Measurements from ENCODE around the gene PALM3. TPM values are rescaled to one million over a fixed set of nuclear protein-coding genes. Genes with fewer than 3 reads are reported as not detected.
A peak's percentile ranks its signal among the peaks of the same experiment; 100 is the strongest.

Gene PALM3
- total RNA-seq, 8 experiments from 2014 or later, result 0.22 to 5.3 (median 1.9) TPM

DNA sequence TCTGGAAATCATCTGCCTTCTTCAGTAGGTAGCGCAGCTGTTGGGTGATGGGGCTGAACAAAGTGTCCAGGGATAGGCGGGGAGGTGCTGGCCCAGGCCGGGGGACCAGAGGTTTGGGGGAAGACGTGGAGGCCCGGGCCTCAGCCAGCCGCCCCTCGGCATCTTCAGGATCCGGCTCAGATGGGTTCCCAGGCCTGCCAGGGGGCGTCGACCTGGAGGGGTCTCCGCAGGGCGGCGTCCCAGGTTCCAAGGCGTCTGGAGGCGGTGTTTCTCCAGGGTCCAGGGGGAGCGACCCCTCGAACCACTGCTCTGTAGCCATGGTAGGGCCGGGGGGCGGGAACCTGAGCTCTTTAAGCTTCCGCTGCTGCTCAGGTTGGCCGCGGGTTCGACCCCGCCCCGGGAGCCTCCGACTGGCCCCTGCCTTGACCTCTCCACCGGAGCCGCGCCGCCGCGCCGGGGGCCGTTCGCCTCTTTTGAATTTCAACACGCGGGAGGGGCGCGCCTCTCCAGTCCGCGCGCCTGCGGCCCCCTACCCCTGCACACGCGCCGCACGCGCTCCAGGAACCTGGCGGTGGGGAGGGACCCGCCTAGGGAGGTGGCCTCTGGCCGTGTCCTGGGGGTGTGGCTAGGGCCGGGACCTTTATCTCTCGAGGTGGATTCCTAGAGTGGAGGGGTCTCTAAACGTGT, 23.6 kb upstream of the PALM3 start, which contains the start of gene C19orf67:
Gene C19orf67, minus strand, starts transcription at position 475 of the 687 bp plus-strand sequence. Its CDS starts 156 bp downstream, at position 319.
- Histone ChIP-seq H3K27ac (no peak within 1 kb of the TSS), H3K4me3 (no peak within 1 kb of the TSS), H3K4me1 (replicated peaks in 1 of 2) (peaks cover 9 to 10% of the 10 kb centered on the region in 2 donors)
- in situ Hi-C loops (cut with MboI; ENCODE audit: low pct_unique_long_range_greater_than_20kb in 2 of 9, low sequenced_read_pairs in 9 of 9, unreplicated experiment in 9 of 9), result loop anchor here in 1 of 9 experiments (10.0 kb wide), 1 partner anchor 211 kb away; the partner anchor contains the start of gene NANOS3
- ATAC-seq (replicated peaks in 6 of 8), result no peak
- 51 to 73% (median 69%) methylated on average over 3 to 22 of the region's 54 CpGs; no CpG with 5 or more reads in 7 of the 10 experiments for WGBS, 10 experiments

- in situ Hi-C loops (cut with MboI; ENCODE audit: low pct_unique_long_range_greater_than_20kb in 2 of 9, low sequenced_read_pairs in 9 of 9, unreplicated experiment in 9 of 9), result loop anchor here in 1 of 9 experiments (10.0 kb wide), 1 partner anchor 208 kb away; the partner anchor contains the start of gene NANOS3
- no peak overlapping the region for H3K27ac ChIP-seq
- 0 to 40% (median 0%) methylated on average over 1 of the region's 1 CpG; no CpG with 5 or more reads in 5 of the 10 experiments for WGBS, 10 experiments
- peaks cover 7 to 8% of the 10 kb centered on the region in 2 donors for H3K4me1 ChIP-seq (replicated peaks in 1 of 2)
- no peak for ATAC-seq (replicated peaks in 6 of 8)
- peak overlapping the region in 3 of 5 donors; percentile 64 to 76 (median 69) for H3K4me3 ChIP-seq
Measured at GRCh38 chr19:14082675-14082960, 20.7 kb upstream of the PALM3 start.

- peaks cover 7 to 8% of the 10 kb centered on the region in 2 donors for H3K4me1 ChIP-seq (replicated peaks in 1 of 2)
- peak in 2 of 8 experiments; percentile 44 to 54 for ATAC-seq (replicated peaks in 6 of 8)
- WGBS, 10 experiments, result 0 to 100% (median 56%) methylated on average over 1 to 12 of the region's 24 CpGs; no CpG with 5 or more reads in 1 of the 10 experiments
- peak overlapping the region; percentile 49 to 76 (median 64) for H3K4me3 ChIP-seq
- H3K27ac ChIP-seq, result peak overlapping the region; percentile 42 to 93
- in situ Hi-C loops (cut with MboI; ENCODE audit: low pct_unique_long_range_greater_than_20kb in 2 of 9, low sequenced_read_pairs in 9 of 9, unreplicated experiment in 9 of 9), result loop anchor here in 1 of 9 experiments (10.0 kb wide), 1 partner anchor 207 kb away; the partner anchor contains the start of gene NANOS3
Measured at GRCh38 chr19:14081797-14082674, 20.2 kb upstream of the PALM3 start.

DNA sequence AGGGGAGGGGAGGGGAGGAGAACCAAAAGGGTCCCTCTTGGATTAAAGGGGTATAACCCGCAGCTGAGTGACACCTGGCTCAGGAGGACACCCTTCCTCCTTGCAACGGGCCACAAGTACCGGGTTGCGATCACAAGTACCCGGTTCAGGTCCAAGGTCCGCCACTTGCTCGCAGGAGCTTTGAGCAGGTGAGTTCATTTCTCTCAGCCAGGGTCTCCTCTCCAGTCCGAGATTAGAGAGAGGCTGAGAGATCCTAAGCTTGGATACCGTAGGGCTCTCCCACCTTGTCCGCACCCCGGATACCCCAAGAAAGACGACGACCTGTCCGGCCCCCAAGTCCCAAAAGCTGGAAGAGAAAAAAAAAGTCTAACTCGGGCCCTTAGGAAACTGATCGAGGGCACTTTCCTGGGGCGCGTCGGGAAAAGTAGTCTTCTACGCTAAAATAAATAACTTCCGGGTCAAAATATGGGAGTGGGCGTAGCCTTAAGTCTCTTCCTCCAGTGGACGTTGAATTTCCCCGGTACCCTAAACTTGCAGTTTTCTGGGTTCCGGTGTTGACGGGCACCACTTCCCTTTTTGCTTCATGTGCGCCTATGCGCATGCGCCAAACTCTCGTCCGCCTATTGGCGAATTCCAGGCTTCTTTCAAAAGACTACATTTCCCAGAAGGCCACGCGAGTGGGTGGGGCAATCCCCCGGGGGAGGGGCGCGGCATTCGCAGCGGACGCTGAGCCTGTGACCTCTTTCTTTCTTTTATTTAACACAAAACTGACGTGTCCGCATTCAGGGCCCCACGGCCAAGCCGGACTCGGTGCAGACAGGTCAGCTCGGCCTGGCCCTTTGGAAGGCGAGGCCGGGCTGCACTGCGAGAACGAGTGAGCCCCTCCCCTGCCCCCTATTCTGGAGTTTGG, 19.3 kb upstream of the PALM3 start:
- 0 to 1% (median 0%) methylated on average over 3 to 29 of the region's 50 CpGs; no CpG with 5 or more reads in 1 of the 10 experiments for WGBS, 10 experiments
- H3K4me3 ChIP-seq, result peak overlapping the region; percentile 49 to 76 (median 64)
- ATAC-seq (replicated peaks in 6 of 8), result peak; percentile 91 to 97 (median 92)
- in situ Hi-C loops (cut with MboI; ENCODE audit: low pct_unique_long_range_greater_than_20kb in 2 of 9, low sequenced_read_pairs in 9 of 9, unreplicated experiment in 9 of 9), result loop anchor here in 1 of 9 experiments (10.0 kb wide), 1 partner anchor 206 kb away; the partner anchor contains the start of gene NANOS3
- H3K4me1 ChIP-seq (replicated peaks in 1 of 2), result peaks cover 7 to 8% of the 10 kb centered on the region in 2 donors
- H3K27ac ChIP-seq, result peak overlapping the region; percentile 42 to 93

- WGBS, 10 experiments, result 7 to 100% (median 54%) methylated on average over 1 to 2 of the region's 2 CpGs; no CpG with 5 or more reads in 2 of the 10 experiments
- in situ Hi-C loops (cut with MboI; ENCODE audit: low pct_unique_long_range_greater_than_20kb in 2 of 9, low sequenced_read_pairs in 9 of 9, unreplicated experiment in 9 of 9), result loop anchor here in 2 of 9 experiments (10.0 kb wide), 1 partner anchor 204 kb away; the partner anchor contains the start of gene NANOS3 (in 2 of the 2)
- Histone ChIP-seq H3K4me1 (replicated peaks in 1 of 2) (peaks cover 12 to 14% of the 10 kb centered on the region in 2 donors), H3K4me3 (no peak overlapping the region), H3K27ac (no peak overlapping the region)
- no peak for ATAC-seq (replicated peaks in 6 of 8)
Measured at GRCh38 chr19:14078411-14078810, 16.5 kb upstream of the PALM3 start.

DNA sequence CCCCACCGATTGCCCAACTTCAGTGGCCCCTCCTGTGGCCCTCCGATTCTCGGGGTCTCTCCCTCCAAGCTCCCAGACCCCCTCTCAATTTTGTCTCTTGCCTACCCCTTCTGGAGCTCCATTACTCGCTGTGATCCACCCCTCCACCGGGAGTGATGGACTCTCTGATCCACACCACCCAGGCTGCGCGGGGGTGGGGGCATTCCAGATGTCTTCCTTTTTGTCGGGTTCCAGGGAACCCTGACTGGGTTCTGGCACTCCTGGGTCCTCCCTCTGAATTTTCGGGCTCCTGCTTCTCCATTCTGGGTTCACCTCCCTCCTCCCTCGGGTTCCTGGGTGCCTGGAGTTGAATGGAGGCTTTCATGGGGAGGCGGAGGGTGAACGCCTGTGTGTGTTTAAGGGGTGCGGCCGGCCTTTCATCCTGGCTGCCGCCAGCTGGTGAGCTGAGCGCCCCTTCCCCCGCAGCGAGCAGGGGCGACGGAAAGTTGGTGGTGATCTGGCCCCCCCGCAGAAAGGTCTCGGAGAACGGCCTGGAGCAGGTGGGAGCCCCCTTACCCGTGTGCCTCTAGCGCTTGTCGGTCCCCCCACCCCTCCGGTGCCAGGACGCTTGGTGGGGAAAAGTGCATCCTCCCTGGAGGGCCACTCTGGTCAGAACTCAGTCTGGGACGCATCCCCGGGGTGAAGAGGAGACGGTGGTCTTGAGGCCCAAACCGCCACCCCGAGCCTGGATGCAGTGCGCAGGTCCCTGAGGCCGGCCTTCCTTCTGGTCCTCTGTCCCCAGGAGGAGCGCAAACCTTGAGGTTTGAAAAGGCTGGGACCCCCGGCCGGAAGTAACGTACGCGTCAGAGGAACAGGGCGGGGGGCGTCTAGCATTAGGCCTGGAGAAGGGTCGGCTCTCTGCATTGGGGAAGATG, 12.3 kb upstream of the PALM3 start:
- Histone ChIP-seq H3K4me1 (replicated peaks in 1 of 2) (peaks cover 7 to 16% of the 10 kb centered on the region in 2 donors), H3K27ac (no peak overlapping the region), H3K4me3 (peak overlapping the region; percentile 43 to 83 (median 76))
- in situ Hi-C loops (cut with MboI; ENCODE audit: low pct_unique_long_range_greater_than_20kb in 2 of 9, low sequenced_read_pairs in 9 of 9, unreplicated experiment in 9 of 9), result loop anchor here in 8 of 9 experiments (10.0 to 25.0 kb wide), 3 partner anchors 187 to 487 kb away; partner anchors contain the start of gene NANOS3 (in 8 of the 8)
- peak; percentile 3 to 25 (median 9) for ATAC-seq (replicated peaks in 6 of 8)
- WGBS, 10 experiments, result 0 to 20% (median 2%) methylated on average over 1 to 15 of the region's 44 CpGs; no CpG with 5 or more reads in 4 of the 10 experiments

DNA sequence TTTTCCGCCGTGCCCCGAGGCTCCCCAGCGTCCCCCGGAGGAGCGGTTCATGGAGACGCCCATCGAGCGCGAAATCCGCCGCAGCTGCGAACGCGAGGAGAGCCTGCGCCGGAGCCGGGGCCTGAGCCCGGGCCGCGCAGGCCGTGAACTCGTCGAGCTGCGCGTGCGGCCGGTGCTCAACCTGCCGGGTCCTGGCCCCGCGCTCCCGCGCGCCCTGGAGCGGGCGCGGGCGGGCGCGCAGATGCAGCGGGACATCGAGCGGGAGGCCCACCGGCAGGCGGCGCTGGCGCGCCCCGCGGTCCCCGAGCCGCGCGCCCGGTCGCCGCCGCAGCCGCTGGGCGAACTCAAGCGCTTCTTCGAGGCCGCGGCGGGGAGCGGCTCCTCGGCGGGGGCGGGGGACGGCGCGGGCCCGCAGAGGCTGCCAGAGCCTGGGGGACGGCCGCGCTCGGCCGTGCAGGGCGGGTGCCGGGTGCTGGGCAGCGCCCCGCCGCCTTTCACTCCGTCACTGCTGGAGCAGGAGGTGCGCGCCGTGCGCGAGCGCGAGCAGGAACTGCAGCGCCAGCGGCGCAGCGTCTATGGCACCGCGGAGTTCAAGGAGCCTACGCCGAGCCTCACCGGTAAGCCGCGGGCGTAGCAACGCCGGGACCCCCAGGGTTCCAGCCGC, 11.5 kb upstream of the PALM3 start:
- Histone ChIP-seq H3K27ac (peak overlapping the region in 1 of 2 donors; percentile 3), H3K4me3 (peak overlapping the region; percentile 43 to 83 (median 76)), H3K4me1 (replicated peaks in 1 of 2) (peaks cover 7 to 16% of the 10 kb centered on the region in 2 donors)
- 0 to 1% (median 0%) methylated on average over 1 to 14 of the region's 106 CpGs; no CpG with 5 or more reads in 7 of the 10 experiments for WGBS, 10 experiments
- peak; percentile 68 to 77 (median 72) for ATAC-seq (replicated peaks in 6 of 8)
- in situ Hi-C loops (cut with MboI; ENCODE audit: low pct_unique_long_range_greater_than_20kb in 2 of 9, low sequenced_read_pairs in 9 of 9, unreplicated experiment in 9 of 9), result loop anchor here in 8 of 9 experiments (10.0 to 25.0 kb wide), 3 partner anchors 186 to 486 kb away; partner anchors contain the start of gene NANOS3 (in 8 of the 8)

- peak within 1 kb of the TSS in 1 of 2 donors; percentile 3 for H3K27ac ChIP-seq
Measured at GRCh38 chr19:14072535-14073260, 10.8 kb upstream of the PALM3 start, which contains the start of gene MISP3. TSS of gene MISP3 (plus strand) at chr19:14072786. CDS start at chr19:14073310, 524 bp downstream.

DNA sequence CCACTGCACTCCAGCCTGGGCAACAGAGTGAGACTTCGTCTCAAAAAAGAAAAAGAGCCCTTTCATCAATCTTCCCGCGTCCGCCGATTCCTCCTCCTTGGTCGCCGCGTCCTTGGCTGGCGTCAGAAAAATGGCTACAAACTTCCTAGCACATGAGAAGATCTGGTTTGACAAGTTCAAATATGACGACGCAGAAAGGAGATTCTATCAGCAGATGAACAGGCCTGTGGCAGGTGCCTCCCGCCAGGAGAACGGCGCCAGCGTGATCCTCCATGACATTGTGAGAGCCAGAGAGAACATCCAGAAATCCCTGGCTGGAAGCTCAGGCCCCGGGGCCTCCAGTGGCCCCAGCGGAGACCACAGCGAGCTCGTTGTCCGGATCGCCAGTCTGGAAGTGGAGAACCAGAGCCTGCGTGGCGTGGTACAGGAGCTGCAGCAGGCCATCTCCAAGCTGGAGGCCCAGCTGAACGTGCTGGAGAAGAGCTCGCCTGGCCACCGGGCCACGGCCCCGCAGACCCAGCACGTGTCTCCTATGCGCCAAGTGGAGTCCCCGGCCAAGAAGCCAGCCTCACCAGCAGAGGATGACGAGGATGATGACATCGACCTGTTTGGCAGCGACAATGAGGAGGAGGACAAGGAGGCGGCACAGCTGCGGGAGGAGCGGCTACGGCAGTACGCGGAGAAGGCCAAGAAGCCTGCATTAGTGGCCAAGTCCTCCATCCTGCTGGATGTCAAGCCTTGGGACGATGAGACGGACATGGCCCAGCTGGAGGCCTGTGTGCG, 8.6 kb upstream of the PALM3 start:
- H3K4me1 ChIP-seq (replicated peaks in 1 of 2), result peaks cover 7 to 16% of the 10 kb centered on the region in 2 donors
- WGBS, 10 experiments, result 84 to 100% (median 93%) methylated on average over 3 to 20 of the region's 43 CpGs; no CpG with 5 or more reads in 2 of the 10 experiments
- no peak for ATAC-seq (replicated peaks in 6 of 8)
- H3K4me3 ChIP-seq, result no peak overlapping the region
- in situ Hi-C loops (cut with MboI; ENCODE audit: low pct_unique_long_range_greater_than_20kb in 2 of 9, low sequenced_read_pairs in 9 of 9, unreplicated experiment in 9 of 9), result loop anchor here in 8 of 9 experiments (10.0 to 25.0 kb wide), 3 partner anchors 183 to 483 kb away; partner anchors contain the start of gene NANOS3 (in 8 of the 8)
- H3K27ac ChIP-seq, result no peak overlapping the region

More at GRCh38 chr19:14072535-14073260, 10.8 kb upstream of the PALM3 start, which contains the start of gene MISP3:
- in situ Hi-C loops (cut with MboI; ENCODE audit: low pct_unique_long_range_greater_than_20kb in 2 of 9, low sequenced_read_pairs in 9 of 9, unreplicated experiment in 9 of 9), result loop anchor here in 8 of 9 experiments (10.0 to 25.0 kb wide), 3 partner anchors 185 to 485 kb away; partner anchors contain the start of gene NANOS3 (in 8 of the 8)
- Histone ChIP-seq H3K4me1 (replicated peaks in 1 of 2) (peaks cover 7 to 16% of the 10 kb centered on the region in 2 donors), H3K4me3 (peak within 1 kb of the TSS; percentile 43 to 83 (median 76))
- 0 to 3% (median 0%) methylated on average over 1 to 7 of the region's 51 CpGs; no CpG with 5 or more reads in 5 of the 10 experiments for WGBS, 10 experiments
- ATAC-seq (replicated peaks in 6 of 8), result peak; percentile 2 to 34 (median 16)

Measured in motor neuron (in vitro differentiated cells).